Measurements from ENCODE around the gene MACROD2. TPM values are rescaled to one million over a fixed set of nuclear protein-coding genes. Genes with fewer than 3 reads are reported as not detected.
A peak's percentile ranks its signal among the peaks of the same experiment; 100 is the strongest.

Gene MACROD2
- total RNA-seq, 5 donors from 2014 or later (not counting 1 experiment from before 2014, with no cell fraction given), result 0.23 to 1.3 (median 0.51) TPM; not detected in 2

- H3K4me1 Mint-ChIP-seq, result peaks cover 0 to 7% (median 0%) of the 10 kb centered on the region in 3 donors
- H3K9me3 Mint-ChIP-seq, result peaks cover 9 to 19% (median 13%) of the 10 kb centered on the region in 3 donors
- H3K4me3 ChIP-seq (ENCODE audit: control insufficient read depth in 1 of 2, extremely low read depth in 1 of 2, low read length in 1 of 2), result no peak overlapping the region
- ChIA-PET CTCF (no interaction called here), POLR2A (no interaction called here)
- DNase-seq (peak in 1 of 35 experiments; percentile 2), ATAC-seq (replicated peaks in 1 of 4) (no peak)
- no peaks in the 10 kb centered on the region for H3K36me3 ChIP-seq (ENCODE audit: control insufficient read depth in 2 of 2, extremely low read depth in 1 of 2, insufficient read depth in 1 of 2, low read length in 1 of 2)
- no peaks in the 10 kb centered on the region for H3K36me3 Mint-ChIP-seq
- H3K27me3 ChIP-seq (replicated peaks in 1 of 2; ENCODE audit: control insufficient read depth in 2 of 2, extremely low read depth in 1 of 2, insufficient read depth in 2 of 2, low read length in 1 of 2), result no peaks in the 10 kb centered on the region
- no peak overlapping the region for H3K27ac Mint-ChIP-seq
- no peaks in the 10 kb centered on the region for H3K27me3 Mint-ChIP-seq
- peaks cover 0 to 3% of the 10 kb centered on the region in 2 experiments for H3K4me1 ChIP-seq (ENCODE audit: control insufficient read depth in 1 of 2, extremely low read depth in 1 of 2, insufficient read depth in 2 of 2, low read length in 2 of 2)
- no peak overlapping the region for H3K4me3 Mint-ChIP-seq
- no peak overlapping the region for H3K27ac ChIP-seq (ENCODE audit: low read length)
- no peaks in the 10 kb centered on the region for H3K9me3 ChIP-seq
Observed at GRCh38 chr20:15155848-15156401, 1160.6 kb downstream of the MACROD2 start.

GRCh38 chr20:15158533-15158932, 1163.2 kb downstream of the MACROD2 start:
- CTCF ChIA-PET, result no interaction called here
- Mint-ChIP-seq H3K27me3 (no peaks in the 10 kb centered on the region), H3K4me1 (peaks cover 6 to 22% (median 12%) of the 10 kb centered on the region in 3 donors), H3K27ac (no peak overlapping the region), H3K9me3 (peaks cover 4 to 19% (median 8%) of the 10 kb centered on the region in 3 donors), H3K4me3 (no peak overlapping the region), H3K36me3 (no peaks in the 10 kb centered on the region)
- no peaks in the 10 kb centered on the region for H3K36me3 ChIP-seq (ENCODE audit: control insufficient read depth in 2 of 2, extremely low read depth in 1 of 2, insufficient read depth in 1 of 2, low read length in 1 of 2)
- no peak for ATAC-seq (replicated peaks in 1 of 4)
- H3K27me3 ChIP-seq (replicated peaks in 1 of 2; ENCODE audit: control insufficient read depth in 2 of 2, extremely low read depth in 1 of 2, insufficient read depth in 2 of 2, low read length in 1 of 2), result no peaks in the 10 kb centered on the region
- POLR2A ChIA-PET, result interaction anchor here in 1 of 2 donors (0.5 kb wide), 1 partner anchor 51 kb away, joined by 5 read pairs; no protein-coding TSS in a partner anchor
- WGBS (ENCODE audit: insufficient coverage), result no CpG with 5 or more reads among the region's 2 CpGs
- H3K9me3 ChIP-seq, result no peaks in the 10 kb centered on the region
- DNase-seq, result no peak
- H3K4me1 ChIP-seq (ENCODE audit: control insufficient read depth in 1 of 2, extremely low read depth in 1 of 2, insufficient read depth in 2 of 2, low read length in 2 of 2), result peaks cover 0 to 7% of the 10 kb centered on the region in 2 experiments
- H3K27ac ChIP-seq (ENCODE audit: low read length), result no peak overlapping the region
- no peak overlapping the region for H3K4me3 ChIP-seq (ENCODE audit: control insufficient read depth in 1 of 2, extremely low read depth in 1 of 2, low read length in 1 of 2)

GRCh38 chr20:15162079-15162647, 1166.8 kb downstream of the MACROD2 start:
- no peaks in the 10 kb centered on the region for H3K36me3 ChIP-seq (ENCODE audit: control insufficient read depth in 2 of 2, extremely low read depth in 1 of 2, insufficient read depth in 1 of 2, low read length in 1 of 2)
- Mint-ChIP-seq H3K27me3 (no peaks in the 10 kb centered on the region), H3K4me3 (peak overlapping the region; percentile 29 to 60 (median 59)), H3K27ac (peak overlapping the region in 1 of 2 donors; percentile 75), H3K36me3 (no peaks in the 10 kb centered on the region), H3K4me1 (peaks cover 6 to 16% (median 12%) of the 10 kb centered on the region in 3 donors), H3K9me3 (peaks cover 0 to 13% (median 5%) of the 10 kb centered on the region in 3 donors)
- WGBS (ENCODE audit: insufficient coverage), result 51% methylated on average over 3 of the region's 6 CpGs
- H3K4me3 ChIP-seq (ENCODE audit: control insufficient read depth in 1 of 2, extremely low read depth in 1 of 2, low read length in 1 of 2), result peak overlapping the region; percentile 3 to 23
- peaks cover 0 to 4% of the 10 kb centered on the region in 2 experiments for H3K4me1 ChIP-seq (ENCODE audit: control insufficient read depth in 1 of 2, extremely low read depth in 1 of 2, insufficient read depth in 2 of 2, low read length in 2 of 2)
- ATAC-seq (replicated peaks in 1 of 4) (no peak), DNase-seq (no peak)
- no peaks in the 10 kb centered on the region for H3K27me3 ChIP-seq (replicated peaks in 1 of 2; ENCODE audit: control insufficient read depth in 2 of 2, extremely low read depth in 1 of 2, insufficient read depth in 2 of 2, low read length in 1 of 2)
- no peak overlapping the region for H3K27ac ChIP-seq (ENCODE audit: low read length)
- ChIA-PET POLR2A (no interaction called here), CTCF (no interaction called here)
- H3K9me3 ChIP-seq, result no peaks in the 10 kb centered on the region

DNA sequence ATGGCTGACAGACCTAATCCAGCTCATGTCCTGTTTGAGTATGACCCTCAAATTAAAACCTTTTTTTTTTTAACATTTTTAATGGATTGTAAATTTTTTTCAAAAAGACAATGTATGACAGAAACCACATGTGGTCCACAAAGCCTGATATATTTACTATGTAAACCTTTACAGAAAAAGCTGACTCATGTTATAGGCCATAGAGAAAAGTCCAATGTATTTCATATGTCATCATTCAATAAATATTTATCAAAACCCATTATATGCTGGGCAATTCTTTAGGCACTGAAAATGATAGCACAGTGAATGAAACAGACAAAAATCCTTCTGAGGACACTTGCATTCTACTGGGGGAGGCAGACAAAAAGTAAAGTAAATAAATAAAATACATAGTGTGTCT, 1168.3 kb downstream of the MACROD2 start:
- peaks cover 0 to 4% of the 10 kb centered on the region in 2 experiments for H3K4me1 ChIP-seq (ENCODE audit: control insufficient read depth in 1 of 2, extremely low read depth in 1 of 2, insufficient read depth in 2 of 2, low read length in 2 of 2)
- H3K27me3 ChIP-seq (replicated peaks in 1 of 2; ENCODE audit: control insufficient read depth in 2 of 2, extremely low read depth in 1 of 2, insufficient read depth in 2 of 2, low read length in 1 of 2), result no peaks in the 10 kb centered on the region
- H3K36me3 ChIP-seq (ENCODE audit: control insufficient read depth in 2 of 2, extremely low read depth in 1 of 2, insufficient read depth in 1 of 2, low read length in 1 of 2), result no peaks in the 10 kb centered on the region
- ATAC-seq (replicated peaks in 1 of 4) (no peak), DNase-seq (no peak)
- H3K9me3 ChIP-seq, result no peaks in the 10 kb centered on the region
- no peaks in the 10 kb centered on the region for H3K27me3 Mint-ChIP-seq
- ChIA-PET CTCF (no interaction called here), POLR2A (interaction anchor here in 1 of 2 donors (0.6 to 0.7 kb wide), 2 partner anchors 14 to 67 kb away, joined by 3 read pairs; no protein-coding TSS in a partner anchor)
- no peak overlapping the region for H3K4me3 ChIP-seq (ENCODE audit: control insufficient read depth in 1 of 2, extremely low read depth in 1 of 2, low read length in 1 of 2)
- H3K4me1 Mint-ChIP-seq, result peaks cover 6 to 16% (median 12%) of the 10 kb centered on the region in 3 donors
- H3K4me3 Mint-ChIP-seq, result no peak overlapping the region
- peaks cover 0 to 16% (median 2%) of the 10 kb centered on the region in 3 donors for H3K9me3 Mint-ChIP-seq
- no peak overlapping the region for H3K27ac Mint-ChIP-seq
- H3K36me3 Mint-ChIP-seq, result no peaks in the 10 kb centered on the region
- H3K27ac ChIP-seq (ENCODE audit: low read length), result no peak overlapping the region

DNA sequence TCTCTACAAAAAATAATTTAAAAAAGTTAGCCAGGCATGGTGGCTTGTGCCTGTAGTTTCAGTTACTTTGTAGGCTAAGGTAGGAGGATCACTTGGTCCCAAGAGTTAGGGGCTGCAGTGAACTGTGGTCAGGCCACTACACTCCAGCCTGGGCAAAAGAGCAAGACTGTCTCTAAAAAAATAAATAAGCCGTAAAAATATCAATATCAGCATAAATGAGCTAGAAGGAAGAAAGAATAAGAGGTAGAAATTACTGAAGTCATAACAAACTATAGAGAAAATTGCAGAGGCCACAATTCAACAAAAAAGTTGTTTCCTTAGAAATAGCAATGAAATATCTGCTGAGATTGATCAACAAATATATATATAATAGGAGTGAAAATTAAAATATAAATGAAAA, 1169.4 kb downstream of the MACROD2 start:
- WGBS (ENCODE audit: insufficient coverage), result no CpG with 5 or more reads among the region's 1 CpG
- POLR2A ChIA-PET, result no interaction called here
- ATAC-seq (replicated peaks in 1 of 4), result no peak

DNA sequence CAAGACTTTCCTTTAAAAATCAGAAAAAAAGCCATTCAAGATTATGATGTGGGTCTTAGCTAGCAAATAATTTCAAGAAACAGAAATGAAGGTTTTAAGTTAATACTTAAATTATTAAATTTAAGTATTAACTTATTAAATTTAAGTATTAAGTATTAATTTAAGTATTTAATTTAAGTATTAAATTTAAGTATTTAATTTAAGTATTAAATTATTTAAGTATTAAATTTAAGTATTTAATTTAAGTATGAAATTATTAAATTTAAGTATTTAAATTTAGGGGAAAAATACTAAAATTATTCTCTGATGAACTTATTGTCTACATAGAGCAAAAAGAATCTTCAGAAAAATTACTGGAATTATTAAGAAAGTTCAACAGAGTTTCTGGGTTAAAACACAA, 1171.4 kb downstream of the MACROD2 start:
- peaks cover 0 to 4% of the 10 kb centered on the region in 2 experiments for H3K4me1 ChIP-seq (ENCODE audit: control insufficient read depth in 1 of 2, extremely low read depth in 1 of 2, insufficient read depth in 2 of 2, low read length in 2 of 2)
- no peak for ATAC-seq (replicated peaks in 1 of 4)
- DNase-seq, result no peak
- H3K4me1 Mint-ChIP-seq, result peaks cover 6 to 13% (median 9%) of the 10 kb centered on the region in 3 donors
- no peaks in the 10 kb centered on the region for H3K36me3 ChIP-seq (ENCODE audit: control insufficient read depth in 2 of 2, extremely low read depth in 1 of 2, insufficient read depth in 1 of 2, low read length in 1 of 2)
- no peak overlapping the region for H3K4me3 Mint-ChIP-seq
- H3K27me3 Mint-ChIP-seq, result no peaks in the 10 kb centered on the region
- no peak overlapping the region for H3K4me3 ChIP-seq (ENCODE audit: control insufficient read depth in 1 of 2, extremely low read depth in 1 of 2, low read length in 1 of 2)
- ChIA-PET POLR2A (no interaction called here), CTCF (no interaction called here)
- H3K9me3 Mint-ChIP-seq, result peaks cover 4 to 20% (median 4%) of the 10 kb centered on the region in 3 donors
- no peaks in the 10 kb centered on the region for H3K27me3 ChIP-seq (replicated peaks in 1 of 2; ENCODE audit: control insufficient read depth in 2 of 2, extremely low read depth in 1 of 2, insufficient read depth in 2 of 2, low read length in 1 of 2)
- H3K9me3 ChIP-seq, result no peaks in the 10 kb centered on the region
- H3K27ac ChIP-seq (ENCODE audit: low read length), result no peak overlapping the region
- no peak overlapping the region for H3K27ac Mint-ChIP-seq
- no peaks in the 10 kb centered on the region for H3K36me3 Mint-ChIP-seq

More for the DNA sequence above, 1169.4 kb downstream of the MACROD2 start:
- Mint-ChIP-seq H3K9me3 (peaks cover 0 to 11% (median 2%) of the 10 kb centered on the region in 3 donors), H3K27me3 (no peaks in the 10 kb centered on the region), H3K36me3 (no peaks in the 10 kb centered on the region), H3K4me1 (peaks cover 6 to 16% (median 12%) of the 10 kb centered on the region in 3 donors), H3K27ac (no peak overlapping the region), H3K4me3 (no peak overlapping the region)
- Histone ChIP-seq H3K4me1 (ENCODE audit: control insufficient read depth in 1 of 2, extremely low read depth in 1 of 2, insufficient read depth in 2 of 2, low read length in 2 of 2) (peaks cover 0 to 4% of the 10 kb centered on the region in 2 experiments), H3K36me3 (ENCODE audit: control insufficient read depth in 2 of 2, extremely low read depth in 1 of 2, insufficient read depth in 1 of 2, low read length in 1 of 2) (no peaks in the 10 kb centered on the region), H3K9me3 (no peaks in the 10 kb centered on the region), H3K27me3 (replicated peaks in 1 of 2; ENCODE audit: control insufficient read depth in 2 of 2, extremely low read depth in 1 of 2, insufficient read depth in 2 of 2, low read length in 1 of 2) (no peaks in the 10 kb centered on the region), H3K27ac (ENCODE audit: low read length) (no peak overlapping the region), H3K4me3 (ENCODE audit: control insufficient read depth in 1 of 2, extremely low read depth in 1 of 2, low read length in 1 of 2) (no peak overlapping the region)
- CTCF ChIA-PET, result no interaction called here
- no peak for DNase-seq

All from T-cell (primary cell).